ENCODE data around the gene ATP1A1.

Gene ATP1A1

GRCh38 chr1:116372651-116373430 is at the start of gene ATP1A1:
Gene ATP1A1, plus strand, starts transcription at chr1:116373244. Its CDS starts 268 bp downstream, at chr1:116373512.
- DNase-seq (ENCODE audit: low spot score) = peak; percentile 92

GRCh38 chr1:116323491-116323890 is 49.6 kb upstream of the ATP1A1 start:
- no peak for DNase-seq (ENCODE audit: low spot score)

- DNase-seq (ENCODE audit: low spot score) = no peak
Observed at GRCh38 chr1:116324411-116324810, 48.6 kb upstream of the ATP1A1 start.

GRCh38 chr1:116325104-116325503 is 47.9 kb upstream of the ATP1A1 start:
- DNase-seq (ENCODE audit: low spot score) = no peak

GRCh38 chr1:116325922-116326321 is 47.1 kb upstream of the ATP1A1 start:
- DNase-seq (ENCODE audit: low spot score) = no peak

- DNase-seq (ENCODE audit: low spot score) = no peak
Observed at GRCh38 chr1:116326486-116326885, 46.6 kb upstream of the ATP1A1 start.

GRCh38 chr1:116328671-116329070 is 44.4 kb upstream of the ATP1A1 start:
- no peak for DNase-seq (ENCODE audit: low spot score)

- DNase-seq (ENCODE audit: low spot score) = peak; percentile 49
Observed at GRCh38 chr1:116329524-116330341, 43.3 kb upstream of the ATP1A1 start.

- DNase-seq (ENCODE audit: low spot score) = no peak
Observed at GRCh38 chr1:116330342-116330652, 42.7 kb upstream of the ATP1A1 start.

- DNase-seq (ENCODE audit: low spot score) = no peak
Observed at GRCh38 chr1:116330846-116331245, 42.2 kb upstream of the ATP1A1 start.

GRCh38 chr1:116331523-116331922 is 41.5 kb upstream of the ATP1A1 start:
- no peak for DNase-seq (ENCODE audit: low spot score)

GRCh38 chr1:116332451-116332850 is 40.6 kb upstream of the ATP1A1 start:
- no peak for DNase-seq (ENCODE audit: low spot score)

GRCh38 chr1:116333171-116334014 is 39.7 kb upstream of the ATP1A1 start:
- DNase-seq (ENCODE audit: low spot score) = no peak

GRCh38 chr1:116334015-116334547 is 39.0 kb upstream of the ATP1A1 start:
- no peak for DNase-seq (ENCODE audit: low spot score)

GRCh38 chr1:116334868-116335635 is 38.0 kb upstream of the ATP1A1 start:
- DNase-seq (ENCODE audit: low spot score) = no peak

GRCh38 chr1:116335850-116336624 is 37.0 kb upstream of the ATP1A1 start:
- no peak for DNase-seq (ENCODE audit: low spot score)

GRCh38 chr1:116337398-116337797 is 35.6 kb upstream of the ATP1A1 start:
- no peak for DNase-seq (ENCODE audit: low spot score)

GRCh38 chr1:116338400-116338799 is 34.6 kb upstream of the ATP1A1 start:
- no peak for DNase-seq (ENCODE audit: low spot score)

GRCh38 chr1:116340506-116341231 is 32.4 kb upstream of the ATP1A1 start:
- no peak for DNase-seq (ENCODE audit: low spot score)

- DNase-seq (ENCODE audit: low spot score) = no peak
Observed at GRCh38 chr1:116343019-116343418, 30.0 kb upstream of the ATP1A1 start.

All from putamen (tissue), 1 donor.